ENCODE data around the gene CYB561.
"Not testable (repeated sequence)": the region's sequence is repeated elsewhere in the genome, so short reads cannot be mapped to it uniquely, and the experiment has no call there.

CYB561 gene

GRCh38 chr17:63479495-63480184 lies 33.5 kb upstream of the CYB561 start:
- DNase-seq: no peak

GRCh38 chr17:63478814-63479494 lies 32.8 kb upstream of the CYB561 start:
- peak in 24 of 51 donors; percentile 3 to 46 (median 20) for DNase-seq

- DNase-seq: no peak
Measured at GRCh38 chr17:63477480-63478440, 31.7 kb upstream of the CYB561 start.

GRCh38 chr17:63476854-63477479 lies 30.9 kb upstream of the CYB561 start, which contains the start of gene ACE:
ACE (plus strand) TSS chr17:63477061; CDS start chr17:63477095, 34 bp downstream.
- peak in 7 of 51 donors; percentile 8 to 39 (median 15) for DNase-seq

- no peak for DNase-seq
Measured at GRCh38 chr17:63476459-63476853, 30.4 kb upstream of the CYB561 start.

GRCh38 chr17:63475491-63476412 lies 29.6 kb upstream of the CYB561 start:
- no peak for DNase-seq

GRCh38 chr17:63474586-63475460 lies 28.7 kb upstream of the CYB561 start:
- no peak for DNase-seq

- DNase-seq: no peak
Measured at GRCh38 chr17:63474174-63474573, 28.1 kb upstream of the CYB561 start.

- not testable (repeated sequence) for DNase-seq
Measured at GRCh38 chr17:63468099-63468498, 22.0 kb upstream of the CYB561 start.

- no peak for DNase-seq
Measured at GRCh38 chr17:63464691-63465236, 18.7 kb upstream of the CYB561 start.

GRCh38 chr17:63463771-63464170 lies 17.7 kb upstream of the CYB561 start:
- DNase-seq: no peak

GRCh38 chr17:63460018-63460417 lies 13.9 kb upstream of the CYB561 start:
- DNase-seq: no peak

- DNase-seq: no peak
Measured at GRCh38 chr17:63458478-63458877, 12.4 kb upstream of the CYB561 start.

GRCh38 chr17:63455417-63455816 lies 9.3 kb upstream of the CYB561 start:
- no peak for DNase-seq

GRCh38 chr17:63454915-63455314 lies 8.8 kb upstream of the CYB561 start:
- DNase-seq: no peak

GRCh38 chr17:63454357-63454756 lies 8.3 kb upstream of the CYB561 start:
- not testable (repeated sequence) for DNase-seq

- no peak for DNase-seq
Measured at GRCh38 chr17:63452962-63453551, 7.0 kb upstream of the CYB561 start.
